HS-5 (cell line): ENCODE measurements around the gene SGO1.
"Not testable (repeated sequence)": the region's sequence is repeated elsewhere in the genome, so short reads cannot be mapped to it uniquely, and the experiment has no call there.

Source experiments
- DNase-seq: peaks from one replicate; pipeline ENCODE4 v3.0.0-alpha.2; 2012; ENCODE audit warnings: low read depth

SGO1 gene

GRCh38 chr3:20185679-20186599, at the start of gene SGO1:
SGO1 (minus strand) TSS chr3:20186206; CDS start chr3:20184027, 2,179 bp downstream.
- peak; percentile 88 for DNase-seq

DNA sequence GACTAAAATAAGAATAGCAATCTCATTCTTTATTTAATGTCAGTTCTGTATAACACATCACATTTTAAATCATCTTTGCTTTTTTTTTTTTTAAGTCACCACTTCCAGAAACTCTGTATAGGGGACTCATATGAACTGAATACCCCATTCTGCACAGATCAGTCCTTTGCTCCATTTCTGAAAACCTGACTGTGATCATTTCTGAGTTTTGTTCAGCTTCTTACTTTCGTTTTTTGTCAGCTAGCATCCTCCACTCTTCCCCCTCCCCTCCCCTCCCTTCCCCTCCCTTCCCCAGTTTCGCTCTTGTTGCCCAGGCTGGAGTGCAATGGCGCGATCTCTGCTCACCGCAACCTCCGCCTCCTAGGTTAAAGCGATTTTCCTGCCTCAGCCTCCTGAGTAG, 49.8 kb upstream of the SGO1 start:
- DNase-seq: no peak

- no peak for DNase-seq
Measured at GRCh38 chr3:20232906-20233780, 47.1 kb upstream of the SGO1 start.

DNA sequence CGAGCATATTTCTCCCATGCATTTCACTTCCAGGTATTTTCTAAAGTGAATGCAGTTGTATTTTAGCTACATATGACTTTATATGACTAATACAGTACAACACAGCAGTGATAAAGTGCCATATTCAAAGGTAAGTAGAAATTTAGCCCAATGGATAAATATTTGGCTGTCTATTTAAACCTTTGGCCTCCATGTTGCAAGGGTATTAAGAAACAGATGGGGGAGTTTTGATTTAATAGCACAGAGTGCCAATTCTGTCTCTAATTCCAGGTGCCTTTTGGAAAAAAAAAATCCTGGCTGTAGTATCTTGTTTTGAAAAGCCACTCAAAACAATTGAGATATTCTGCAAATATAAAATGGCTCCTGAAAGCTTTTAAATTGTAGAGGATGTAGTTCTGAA, 44.9 kb upstream of the SGO1 start:
- DNase-seq: no peak

DNA sequence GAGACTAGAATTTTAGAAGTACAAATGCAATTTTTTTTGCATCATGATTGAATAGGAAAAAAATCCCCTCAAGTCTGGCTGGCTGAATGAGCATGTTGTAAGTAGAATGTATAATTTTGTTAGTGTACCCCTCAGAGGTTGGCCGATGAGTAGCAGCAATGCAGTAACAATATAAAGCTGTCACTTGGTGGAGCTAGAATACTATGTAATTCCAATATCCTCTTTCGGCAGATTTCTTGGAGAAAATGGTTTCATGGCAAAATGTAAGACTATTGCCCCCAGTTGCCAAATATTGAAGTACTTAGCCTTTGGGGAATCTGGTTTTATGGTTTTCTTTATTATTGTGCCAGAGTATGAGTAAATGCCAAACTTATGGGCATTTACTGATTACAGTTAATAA, 39.8 kb upstream of the SGO1 start:
- peak; percentile 6 for DNase-seq

DNA sequence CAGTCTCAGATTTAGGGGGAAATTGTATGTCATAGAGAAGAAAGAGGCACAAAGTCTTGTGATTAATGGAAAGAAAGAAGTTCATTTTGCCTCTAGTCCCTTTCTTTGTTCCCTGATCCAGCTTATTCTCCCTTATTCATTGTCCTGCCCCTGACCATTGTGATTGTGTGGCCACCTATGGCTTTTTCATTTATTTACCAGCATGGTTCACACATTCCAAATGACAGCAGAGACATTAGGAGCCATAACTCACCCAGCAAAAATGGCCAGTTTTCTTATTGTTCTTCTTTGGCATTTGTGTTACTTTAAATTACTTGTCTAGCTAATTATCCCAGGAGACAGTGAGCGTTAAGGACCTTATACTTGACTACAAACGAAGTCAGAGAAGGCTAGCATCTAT, 36.3 kb upstream of the SGO1 start:
- DNase-seq: no peak

- DNase-seq: no peak
Measured at GRCh38 chr3:20218215-20218614, 32.2 kb upstream of the SGO1 start.

DNA sequence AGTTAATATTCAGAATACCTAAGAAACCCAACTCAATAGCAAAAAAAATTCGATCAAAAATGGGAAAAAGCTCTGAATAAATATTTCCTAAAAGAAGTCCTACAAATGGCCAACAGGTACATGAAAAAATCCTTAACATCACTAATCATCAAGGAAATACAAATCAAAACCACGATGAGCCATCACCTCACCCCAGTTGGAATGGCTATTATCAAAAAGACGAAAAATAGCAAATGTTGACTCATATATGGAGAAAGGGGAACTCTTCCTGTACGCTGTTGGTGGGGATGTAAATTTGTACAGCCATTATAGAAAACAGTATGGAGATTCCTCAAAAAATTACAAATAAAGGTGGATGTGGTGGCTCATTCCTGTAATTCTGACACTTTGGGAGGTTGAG, 29.6 kb upstream of the SGO1 start:
- no peak for DNase-seq

GRCh38 chr3:20213491-20213890, 27.5 kb upstream of the SGO1 start:
- not testable (repeated sequence) for DNase-seq

DNA sequence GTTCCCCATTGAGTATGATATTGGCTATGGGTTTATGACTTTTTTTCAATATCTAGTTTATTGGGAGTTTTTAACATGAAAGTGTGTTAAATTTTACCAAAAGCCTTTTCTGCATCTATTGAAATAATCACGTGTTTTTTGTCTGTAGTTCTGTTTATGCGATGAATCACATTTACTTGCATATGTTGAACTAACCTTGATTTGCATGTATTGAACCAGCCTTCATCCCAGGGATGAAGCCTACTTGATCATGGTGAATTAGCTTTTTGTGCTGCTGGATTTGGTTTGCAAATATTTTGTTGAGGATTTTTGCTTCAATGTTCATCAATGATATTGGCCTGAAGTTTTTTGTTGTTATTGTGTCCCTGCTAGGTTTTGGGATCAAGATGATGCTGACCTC, 21.9 kb upstream of the SGO1 start:
- not testable (repeated sequence) for DNase-seq

- not testable (repeated sequence) for DNase-seq
Measured at GRCh38 chr3:20205898-20206297, 19.9 kb upstream of the SGO1 start.

DNA sequence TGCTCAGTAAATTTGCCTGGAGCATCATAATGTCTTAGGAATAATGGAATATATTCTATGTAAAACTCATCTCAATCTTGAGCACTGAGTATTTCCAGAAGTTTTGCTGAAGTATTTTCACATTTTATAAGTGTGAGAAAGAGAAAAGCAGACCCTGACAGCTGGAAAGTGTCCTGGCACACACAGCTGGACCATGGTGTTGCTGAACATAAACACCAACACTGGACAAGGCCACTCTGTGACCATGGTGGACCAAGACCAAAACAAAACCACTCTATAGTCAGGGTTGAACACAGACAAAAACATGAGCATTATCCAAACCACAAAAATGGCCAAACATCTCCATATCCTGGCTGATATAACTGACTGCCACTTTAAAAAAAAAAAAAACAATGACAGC, 15.1 kb upstream of the SGO1 start:
- no peak for DNase-seq

DNA sequence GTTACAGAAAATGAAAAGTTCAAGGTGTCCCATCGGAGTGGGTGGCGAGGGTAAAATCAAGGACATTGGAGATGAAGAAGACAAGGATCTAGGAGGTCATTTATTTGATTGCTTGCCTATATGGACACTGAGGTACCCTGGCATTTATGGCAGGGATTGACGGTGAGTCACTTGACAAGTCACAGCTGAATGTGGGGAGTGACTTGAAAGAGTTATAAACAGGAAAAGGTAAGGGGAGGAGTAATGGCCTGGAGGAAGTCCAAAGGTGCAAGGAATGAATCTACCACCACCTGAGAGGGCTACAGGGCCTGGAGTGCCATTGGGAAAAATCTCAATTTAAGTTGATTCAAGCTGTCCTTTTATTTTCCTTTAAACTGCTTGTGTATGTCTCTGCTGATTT, 11.8 kb upstream of the SGO1 start:
- DNase-seq: no peak

- DNase-seq: no peak
Measured at GRCh38 chr3:20194793-20195460, 8.9 kb upstream of the SGO1 start.

GRCh38 chr3:20190991-20191390, 5.0 kb upstream of the SGO1 start:
- no peak for DNase-seq

- DNase-seq: no peak
Measured at GRCh38 chr3:20186600-20187004, 596 bp upstream of the SGO1 start.

DNA sequence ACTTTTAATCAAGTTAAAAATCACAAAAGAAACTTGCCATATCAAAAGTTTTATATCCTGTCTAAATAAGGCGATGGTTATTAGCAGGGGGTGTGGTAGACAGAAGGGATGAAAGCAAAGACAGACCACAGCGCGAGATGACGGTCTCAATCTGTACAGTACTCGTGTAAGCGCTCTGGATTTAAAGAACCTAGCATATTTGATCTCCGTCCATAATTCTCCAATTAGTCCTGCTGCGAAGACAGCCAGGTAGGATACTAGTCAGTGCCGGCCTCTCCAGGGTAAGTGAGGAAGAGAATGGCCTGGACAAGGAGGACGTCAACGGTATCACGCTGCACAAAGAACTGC, 701 bp downstream of the SGO1 start:
- DNase-seq: no peak

GRCh38 chr3:20182206-20182605, 3.8 kb downstream of the SGO1 start:
- DNase-seq: no peak

DNA sequence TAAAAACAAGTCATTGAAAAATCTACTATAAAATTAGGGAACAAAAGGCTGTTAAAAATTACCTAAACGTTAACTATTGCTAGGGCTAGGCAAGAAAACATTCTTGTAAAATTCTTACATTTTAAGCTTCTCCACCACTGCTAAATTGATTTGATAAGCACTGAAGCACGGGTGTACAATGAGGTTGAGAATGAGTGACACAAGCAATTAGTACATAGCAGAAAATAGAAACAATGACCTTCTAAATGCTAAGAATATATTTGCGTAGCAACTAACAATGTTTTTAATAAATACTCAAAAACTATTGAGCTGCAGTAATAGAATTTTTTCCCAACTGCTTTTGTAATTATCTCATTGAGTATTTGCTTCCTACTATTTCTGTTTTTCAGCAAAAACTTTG, 4.7 kb downstream of the SGO1 start:
- no peak for DNase-seq

DNA sequence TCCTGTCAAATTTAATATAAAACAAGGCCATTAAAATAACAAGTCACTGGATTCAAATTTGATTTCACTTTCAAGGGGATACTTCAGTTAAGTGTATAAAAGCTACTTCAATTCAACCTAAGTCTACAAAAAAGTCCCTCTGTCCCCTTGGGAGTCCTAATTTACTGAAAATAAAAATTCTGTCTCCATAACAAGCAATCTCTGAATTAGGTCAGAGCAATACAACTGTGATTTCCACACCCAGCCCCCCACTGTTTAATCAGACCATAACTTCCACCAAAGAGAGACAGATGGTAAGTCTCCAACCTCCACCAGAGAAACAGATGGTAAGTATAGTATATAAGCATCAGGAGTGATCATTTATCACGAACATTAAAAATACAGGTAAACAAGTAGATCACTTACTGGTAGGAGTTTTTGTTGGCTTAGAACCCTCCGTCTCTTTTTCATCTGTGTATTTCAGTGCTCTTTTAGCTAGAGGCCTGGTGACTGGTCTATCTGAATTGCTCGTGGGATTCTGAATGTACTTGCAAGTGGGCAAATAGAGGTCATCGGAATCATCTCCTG, 12.1 kb downstream of the SGO1 start:
- no peak for DNase-seq

- DNase-seq: no peak
Measured at GRCh38 chr3:20161714-20162113, 24.3 kb downstream of the SGO1 start.

- DNase-seq: no peak
Measured at GRCh38 chr3:20160230-20160629, 25.8 kb downstream of the SGO1 start.
